GM21529 (cell line): Measurements from ENCODE around the gene SLAMF9.

Experiments used
- ATAC-seq: cut with Tn5 transposase; IDR thresholded peaks from one replicate; pipeline ENCODE4 v1.9.1; 2021; ENCODE audit not compliant: unreplicated experiment

The SLAMF9 gene

DNA sequence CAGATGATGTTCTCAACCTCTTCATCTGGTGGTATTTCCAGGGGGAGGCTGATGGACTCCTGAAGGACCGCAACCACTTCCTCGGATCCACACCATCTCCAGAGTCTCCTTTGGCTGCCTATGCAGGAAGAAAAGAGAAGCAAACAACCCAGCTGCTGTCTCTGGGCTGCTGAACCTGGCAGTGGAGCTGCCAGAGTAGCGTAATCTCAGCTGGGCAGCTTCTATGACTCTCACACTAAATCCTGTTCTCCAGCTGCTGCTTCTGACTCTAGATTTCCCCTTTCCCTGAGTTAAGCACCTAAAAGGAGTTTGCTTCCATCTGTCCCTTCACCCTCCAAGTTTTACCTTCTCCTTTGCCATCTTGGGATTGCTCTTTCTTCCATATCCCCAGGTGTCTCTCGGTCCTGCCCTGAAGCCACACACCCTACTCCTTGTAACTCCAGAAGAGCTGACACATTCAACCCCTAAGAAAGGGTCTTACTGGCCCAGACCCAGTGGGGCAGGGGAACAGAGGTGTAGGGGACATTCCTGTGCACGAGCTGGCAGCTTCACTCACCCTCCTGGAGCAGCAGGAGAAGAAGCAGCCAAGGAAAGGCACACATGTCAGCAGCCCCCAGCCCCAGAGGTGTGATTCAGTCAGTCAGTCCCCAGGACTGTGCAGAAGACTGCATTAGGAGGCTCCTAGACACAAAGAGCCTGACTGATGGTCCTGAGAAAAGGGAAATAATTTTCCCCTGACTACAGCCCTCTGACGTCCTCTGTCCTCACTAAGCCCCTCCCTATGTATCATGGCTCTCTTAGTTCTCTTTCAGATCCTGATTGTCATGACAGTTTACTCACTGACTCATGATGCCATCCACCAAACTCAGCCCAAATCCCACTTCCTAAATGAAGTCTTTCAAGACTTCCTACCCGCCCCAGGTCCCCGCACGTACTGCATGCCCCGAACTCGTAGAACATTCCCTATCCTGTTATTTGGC is at the start of gene SLAMF9:
Gene SLAMF9, minus strand, starts transcription at position 702 of the 980 bp plus-strand sequence. Its CDS starts 100 bp downstream, at position 602.
- no peak for ATAC-seq

DNA sequence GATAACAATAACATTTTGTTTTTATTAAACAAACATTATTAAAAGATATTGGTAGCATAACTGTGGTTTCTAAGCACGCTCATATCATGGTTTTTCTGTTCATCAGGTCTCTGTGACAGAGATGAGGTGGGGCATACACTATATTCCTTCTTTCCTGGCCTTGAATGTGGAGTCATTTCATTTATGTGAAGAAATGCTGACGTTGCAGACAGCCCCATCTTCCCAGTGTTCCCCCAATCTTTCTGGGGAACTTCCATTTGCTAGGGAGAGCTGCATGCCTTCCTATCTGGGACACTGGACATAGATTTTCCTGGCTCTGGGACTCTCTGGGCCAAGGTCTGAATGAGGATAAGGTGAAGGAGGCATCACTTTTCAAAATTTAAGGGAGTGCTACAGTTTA is 47.4 kb upstream of the SLAMF9 start:
- ATAC-seq, result no peak

DNA sequence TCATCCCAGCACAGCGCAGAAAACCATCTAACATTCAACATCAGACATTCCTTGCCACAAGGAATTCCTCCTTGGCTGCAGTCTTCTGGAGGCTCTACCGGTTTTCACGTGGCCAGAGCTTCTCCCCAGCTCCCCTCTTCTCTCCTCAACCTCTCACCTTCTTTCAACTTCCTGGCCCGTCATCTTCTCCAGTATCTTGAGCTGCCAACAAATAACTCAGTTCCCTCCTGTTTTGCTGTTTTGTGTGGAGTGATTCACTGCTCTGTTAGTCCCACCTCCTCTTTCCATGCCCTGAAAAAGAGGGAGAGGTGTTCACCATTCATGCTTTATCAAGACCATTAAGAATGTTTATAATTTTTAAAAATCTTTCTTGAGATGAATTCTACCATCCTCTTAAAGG is 45.2 kb upstream of the SLAMF9 start:
- ATAC-seq, result no peak

DNA sequence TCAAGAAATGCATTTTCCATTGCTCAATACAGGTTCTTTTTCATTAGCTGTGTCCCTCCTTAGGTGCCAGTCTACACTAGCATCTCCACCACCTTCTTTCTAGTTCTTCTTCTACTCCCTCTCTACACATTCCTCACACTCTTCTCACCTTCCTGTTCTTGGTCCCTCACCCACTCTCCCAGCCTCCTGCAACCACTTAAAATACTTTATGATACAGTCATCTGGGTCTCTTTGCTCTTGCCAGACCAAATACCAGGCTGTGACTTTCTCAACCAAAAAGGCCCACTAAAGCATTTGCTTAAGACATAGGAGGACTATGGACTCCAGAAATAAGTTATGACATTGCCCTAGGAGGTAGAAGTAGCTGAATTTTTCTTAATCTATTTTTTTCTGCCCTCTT is 42.6 kb upstream of the SLAMF9 start:
- no peak for ATAC-seq

DNA sequence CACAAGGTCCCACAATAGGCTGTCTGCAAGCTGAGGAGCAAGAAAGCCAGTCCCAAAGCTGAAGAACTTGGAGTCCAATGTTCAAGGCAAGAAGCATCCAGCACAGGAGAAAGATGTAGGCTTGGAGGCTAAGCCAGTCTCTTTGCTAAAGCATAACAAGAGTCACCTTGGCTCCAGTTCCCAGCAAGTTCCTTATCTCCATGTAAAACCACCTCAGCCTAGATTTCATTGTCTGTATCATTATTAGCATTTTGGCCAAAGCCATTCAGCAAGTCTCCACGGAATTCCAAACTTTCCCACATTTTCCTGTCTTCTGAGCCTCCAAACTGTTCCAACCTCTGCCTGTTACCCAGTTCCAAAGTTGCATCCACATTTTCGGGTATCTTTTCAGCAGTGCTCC is 40.9 kb upstream of the SLAMF9 start:
- no peak for ATAC-seq

DNA sequence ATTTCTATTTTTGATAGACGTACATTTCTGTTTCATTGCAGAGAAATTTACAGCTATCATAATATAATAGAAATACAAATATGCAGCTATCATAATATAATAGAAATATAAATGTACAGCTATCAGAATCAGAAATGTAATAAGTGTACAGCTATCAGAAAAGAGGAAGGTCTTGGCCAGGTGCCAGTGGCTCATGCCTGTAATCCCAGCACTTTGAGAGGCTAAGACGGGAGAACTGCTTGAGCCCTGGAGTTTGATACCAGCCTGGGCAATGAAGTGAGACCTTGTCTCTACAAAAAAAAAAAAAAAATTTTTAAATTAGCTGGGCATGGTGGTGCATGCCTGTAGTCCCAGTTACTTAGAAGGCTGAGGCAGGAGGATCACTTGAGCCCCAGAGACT is 39.9 kb upstream of the SLAMF9 start:
- ATAC-seq, result no peak

DNA sequence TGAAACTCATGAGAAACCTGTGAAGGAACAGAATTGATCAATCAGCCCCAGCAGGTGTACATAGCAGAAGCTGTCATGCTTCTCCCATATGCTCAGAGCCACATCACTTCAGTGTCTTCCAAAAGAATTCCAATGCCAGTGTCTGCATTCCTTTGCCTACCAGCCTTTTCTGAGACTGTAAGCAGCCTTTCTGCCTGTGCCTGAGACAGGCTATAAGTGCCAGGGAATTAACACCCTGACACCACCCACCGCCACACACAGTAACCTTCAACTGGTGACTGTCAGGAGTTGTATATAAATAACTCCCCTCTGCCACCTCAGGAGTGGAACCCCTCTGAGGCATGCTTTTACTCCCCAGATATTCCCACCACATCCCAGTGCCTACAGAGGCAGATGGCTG is 38.1 kb upstream of the SLAMF9 start:
- ATAC-seq, result no peak

DNA sequence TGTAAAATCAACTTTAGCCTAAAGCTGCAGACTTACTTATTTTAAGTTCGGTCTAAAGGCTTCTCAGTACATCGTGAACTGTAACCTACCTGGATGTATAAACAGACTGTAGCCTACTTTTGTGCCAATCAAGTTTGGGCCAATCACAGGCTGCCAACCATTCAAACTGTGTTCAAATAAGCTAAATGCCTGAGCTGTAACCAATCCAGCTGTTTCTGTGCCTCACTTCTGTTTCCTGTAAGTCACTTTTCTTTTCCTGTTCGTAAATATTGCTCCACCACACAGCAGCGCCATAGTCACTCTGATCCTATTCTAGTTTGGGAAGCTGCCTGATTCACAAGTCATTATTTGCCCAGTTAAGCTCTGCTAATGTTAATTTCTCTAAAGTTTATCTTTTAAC is 37.5 kb upstream of the SLAMF9 start:
- no peak for ATAC-seq

DNA sequence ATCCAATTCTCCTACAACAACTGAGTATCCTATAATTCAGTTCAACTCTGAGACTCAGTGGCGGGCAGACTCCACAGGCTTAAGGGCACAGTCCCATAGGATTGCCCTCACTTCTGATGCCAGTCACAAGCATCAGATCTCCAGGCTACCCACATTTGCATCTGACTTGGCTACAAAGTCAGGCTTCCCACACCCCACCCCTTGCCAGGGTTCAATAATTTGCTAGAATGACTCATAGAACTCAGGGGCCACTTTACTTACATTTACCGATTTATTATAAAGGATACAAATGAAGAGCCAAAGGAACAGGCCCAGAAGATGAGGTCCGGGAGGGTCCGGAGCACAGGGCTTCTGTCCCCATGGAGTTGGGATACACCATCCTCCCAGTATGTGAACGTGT is 36.0 kb upstream of the SLAMF9 start:
- ATAC-seq, result no peak

DNA sequence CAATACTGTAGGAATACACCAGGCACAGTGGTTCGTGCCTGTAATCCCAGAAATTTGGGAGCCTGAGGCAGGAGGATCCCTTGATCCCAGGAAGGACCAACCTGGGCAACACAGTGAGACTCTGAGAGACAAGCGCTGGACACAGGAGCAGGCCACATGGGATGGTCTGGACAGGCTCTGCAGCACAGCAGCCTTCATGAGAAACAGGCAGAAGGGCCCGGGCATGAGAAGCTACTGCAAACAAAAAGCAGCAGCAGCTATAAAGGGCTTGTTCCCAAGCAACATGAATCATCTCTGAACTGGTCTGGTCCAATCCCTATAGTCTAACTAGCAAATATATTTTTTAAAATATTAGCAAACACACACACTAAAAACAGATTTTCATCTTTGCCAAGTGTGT is 35.5 kb upstream of the SLAMF9 start:
- ATAC-seq, result no peak

DNA sequence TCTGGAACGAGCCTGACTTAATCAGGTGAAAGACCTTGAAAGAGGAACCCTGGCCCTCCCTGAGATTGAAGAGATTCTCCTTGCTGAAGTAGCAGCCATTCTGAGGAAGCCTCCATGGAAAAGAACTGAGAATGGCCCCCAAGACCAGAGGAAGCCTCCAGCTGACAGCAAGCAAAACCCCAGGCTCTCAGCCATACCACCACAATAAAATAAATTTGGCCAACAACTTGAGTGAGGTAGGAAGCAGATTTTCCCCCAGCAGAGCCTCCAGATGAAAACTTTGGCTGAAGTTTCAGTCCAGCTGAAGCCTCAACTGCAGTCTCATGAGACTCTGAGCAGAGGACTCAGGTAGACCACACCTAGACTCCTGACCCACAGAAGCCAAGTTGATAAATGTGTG is 34.0 kb upstream of the SLAMF9 start:
- no peak for ATAC-seq

DNA sequence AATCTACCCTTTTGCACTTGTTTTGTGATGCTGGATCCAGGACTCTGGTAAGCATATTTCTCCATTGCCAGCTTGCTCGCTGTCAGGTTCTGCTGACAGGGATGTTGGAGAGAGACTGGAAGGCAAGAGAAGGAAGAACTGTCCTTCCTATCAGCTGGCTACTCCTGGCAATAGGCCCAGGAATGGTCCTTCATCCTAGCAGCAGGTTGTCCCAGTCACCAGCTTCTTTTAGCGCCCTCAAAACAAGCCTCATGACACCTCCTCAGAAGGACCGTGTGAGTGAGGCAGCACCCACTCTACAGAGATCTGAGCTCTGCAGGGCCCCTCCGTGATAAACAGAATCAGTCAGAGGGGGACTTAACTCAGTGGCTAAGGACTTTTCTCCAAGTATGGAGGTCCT is 33.1 kb upstream of the SLAMF9 start:
- no peak for ATAC-seq

DNA sequence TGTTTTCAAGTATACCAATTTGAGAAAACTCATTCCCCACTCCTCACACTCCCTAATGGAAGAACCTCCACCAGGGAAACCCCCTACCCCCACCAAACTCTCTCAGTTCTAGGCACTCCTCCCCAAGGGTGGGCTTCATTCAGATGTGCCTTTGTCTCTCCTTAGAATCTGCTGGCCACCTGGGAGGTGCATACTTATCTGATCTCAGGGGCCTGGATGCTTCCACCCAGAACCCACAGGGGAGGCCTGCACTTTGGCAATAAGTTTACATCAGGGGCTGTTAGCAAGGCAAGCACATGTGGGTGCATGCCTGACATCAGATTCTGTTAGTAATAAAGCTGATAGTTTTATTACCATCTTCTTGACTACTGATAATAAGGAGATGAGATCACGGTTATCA is 32.5 kb upstream of the SLAMF9 start:
- ATAC-seq, result no peak

DNA sequence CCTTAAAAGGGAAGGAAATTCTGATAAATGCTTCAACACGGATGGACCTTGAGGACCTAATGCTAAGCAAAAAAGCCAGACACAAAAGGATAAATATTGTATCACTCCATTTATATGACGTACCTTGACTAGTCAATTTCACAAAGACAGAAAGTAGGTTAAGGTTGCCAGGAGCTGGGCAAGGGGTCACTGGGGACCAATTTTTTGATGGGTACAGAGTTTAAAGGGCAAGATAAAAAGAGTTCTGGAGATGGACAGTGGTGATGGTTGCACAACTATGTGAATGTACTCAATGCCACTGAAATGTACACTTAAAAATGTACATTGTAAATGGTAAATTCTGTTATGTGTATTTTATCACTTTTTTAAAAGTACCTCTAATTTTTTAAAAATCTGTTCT is 32.1 kb upstream of the SLAMF9 start:
- no peak for ATAC-seq

DNA sequence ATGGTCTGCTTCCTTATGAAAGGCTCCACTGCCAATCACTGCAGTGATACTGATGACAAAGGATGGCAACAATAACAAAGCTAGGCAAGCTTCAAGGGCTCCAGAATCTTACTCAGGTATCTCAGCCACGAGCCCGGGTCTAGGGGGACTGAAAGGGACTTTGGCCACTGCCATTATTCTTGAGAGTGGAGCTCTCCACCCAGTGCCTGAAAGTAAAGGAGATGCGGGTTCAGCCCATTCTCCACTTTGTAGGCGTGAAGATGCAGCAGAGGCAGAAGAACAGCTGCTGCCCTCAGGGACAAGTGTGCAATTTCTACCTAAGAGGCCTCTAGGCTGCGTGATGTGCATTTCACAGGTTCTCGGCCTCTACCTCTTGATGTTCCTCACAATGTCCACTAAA is 31.4 kb upstream of the SLAMF9 start:
- no peak for ATAC-seq

DNA sequence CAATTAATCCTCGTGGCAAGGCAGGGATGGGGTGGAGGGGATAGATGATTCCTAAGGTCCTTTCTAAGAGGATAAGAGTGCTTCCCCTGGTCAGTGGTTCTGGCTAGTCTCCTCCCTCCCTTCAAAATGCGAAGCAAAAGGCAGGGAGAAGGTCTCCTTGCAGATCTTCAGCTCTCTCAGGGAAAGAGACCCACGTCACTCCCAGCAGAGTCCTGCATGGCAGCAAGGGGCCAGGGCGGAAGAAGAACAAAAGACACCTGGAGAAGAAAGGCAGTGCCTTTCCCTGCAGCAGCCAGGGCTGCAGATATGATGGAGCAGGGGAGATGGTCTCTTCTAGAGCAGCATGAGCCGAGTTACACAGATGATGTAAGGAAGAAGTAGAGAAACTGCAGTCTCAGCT is 29.6 kb upstream of the SLAMF9 start:
- no peak for ATAC-seq

DNA sequence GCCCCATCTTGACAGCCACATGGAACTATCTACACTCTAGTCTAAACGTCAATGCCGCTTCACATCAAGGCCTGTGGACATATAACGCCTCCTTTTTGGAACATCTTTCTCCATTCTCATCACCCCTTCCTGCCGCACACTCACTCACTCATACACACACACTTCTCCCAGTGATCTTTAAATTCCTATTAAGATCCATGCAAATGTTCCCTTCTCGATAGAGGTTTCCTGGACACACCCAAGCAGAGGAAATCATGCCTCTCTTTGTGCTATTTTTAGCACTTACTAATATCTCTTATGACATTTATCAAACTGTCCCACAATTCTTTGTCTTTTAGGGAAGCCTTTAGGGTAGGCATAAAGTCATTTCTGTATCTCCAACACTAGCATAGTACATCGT is 28.2 kb upstream of the SLAMF9 start:
- no peak for ATAC-seq

DNA sequence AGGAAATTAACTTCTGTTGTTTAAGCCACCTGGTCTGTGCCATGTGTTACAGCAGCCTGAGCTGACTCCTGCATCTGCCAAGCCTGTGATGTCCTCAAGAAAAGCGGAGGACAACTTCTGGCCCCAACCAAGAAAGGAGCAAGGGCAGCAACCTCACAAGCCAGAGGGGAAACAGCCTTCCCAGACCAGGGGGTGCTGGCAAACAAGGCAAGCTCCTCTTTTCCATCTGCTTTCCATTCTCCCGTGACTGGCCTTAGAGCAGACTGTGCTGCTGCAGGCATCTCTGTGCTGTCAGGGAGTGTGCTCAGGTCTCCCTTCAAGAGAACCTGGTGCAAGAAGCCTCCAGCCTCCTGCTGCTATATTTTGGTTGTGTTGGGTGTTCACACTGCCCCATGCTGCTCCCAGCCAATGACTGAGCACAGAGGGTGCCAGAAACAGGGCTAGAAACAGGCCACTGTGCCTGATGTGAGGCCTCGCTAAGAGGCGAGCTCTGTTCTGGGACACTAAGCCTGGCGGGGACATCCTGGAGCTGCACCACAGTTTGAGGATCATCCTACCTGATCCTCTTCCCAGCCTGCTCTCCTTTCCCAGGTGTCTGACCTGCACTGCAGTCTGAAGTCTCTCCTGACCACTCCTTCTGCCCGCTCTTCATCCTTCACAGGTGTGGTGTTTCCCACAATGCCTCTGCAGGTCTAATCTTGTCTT is 27.5 kb upstream of the SLAMF9 start:
- no peak for ATAC-seq

DNA sequence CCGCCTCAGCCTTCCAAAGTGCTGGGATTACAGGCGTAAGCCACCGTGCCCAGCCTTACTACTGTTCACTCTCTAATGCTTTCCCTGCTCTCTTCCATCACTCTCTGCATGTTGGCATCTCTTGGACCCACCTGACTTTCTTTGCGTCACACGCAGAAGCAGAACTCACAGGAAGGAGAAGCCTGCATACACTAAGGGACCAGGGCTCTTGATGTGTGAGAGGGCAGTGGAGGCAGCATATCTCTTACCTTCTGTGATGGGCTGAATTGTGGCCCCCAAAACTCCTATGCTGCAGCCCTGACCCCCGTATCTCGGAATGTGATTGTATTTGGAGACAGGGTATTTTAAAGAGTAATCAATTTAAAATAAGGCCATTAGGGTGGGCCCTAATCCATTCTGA is 26.7 kb upstream of the SLAMF9 start:
- no peak for ATAC-seq

DNA sequence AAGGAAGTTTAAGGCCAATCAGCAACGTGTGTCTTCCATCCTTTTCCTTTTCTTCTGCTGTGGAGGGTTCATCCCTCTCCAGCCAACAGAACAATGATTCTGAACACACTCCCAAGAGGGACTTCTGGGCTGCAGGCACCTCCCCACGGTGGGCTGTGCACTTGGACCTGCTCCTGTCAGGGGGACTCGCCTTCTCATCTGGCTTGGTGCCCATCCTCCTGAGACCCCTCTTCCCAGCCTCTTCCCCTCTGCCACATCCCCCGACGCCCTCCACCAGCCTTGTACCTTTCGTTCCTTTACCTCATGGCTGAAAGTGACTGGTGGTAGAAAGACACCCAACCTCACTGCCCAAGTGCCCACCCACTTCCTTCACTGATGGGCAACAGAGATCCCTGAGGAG is 26.0 kb upstream of the SLAMF9 start:
- no peak for ATAC-seq

DNA sequence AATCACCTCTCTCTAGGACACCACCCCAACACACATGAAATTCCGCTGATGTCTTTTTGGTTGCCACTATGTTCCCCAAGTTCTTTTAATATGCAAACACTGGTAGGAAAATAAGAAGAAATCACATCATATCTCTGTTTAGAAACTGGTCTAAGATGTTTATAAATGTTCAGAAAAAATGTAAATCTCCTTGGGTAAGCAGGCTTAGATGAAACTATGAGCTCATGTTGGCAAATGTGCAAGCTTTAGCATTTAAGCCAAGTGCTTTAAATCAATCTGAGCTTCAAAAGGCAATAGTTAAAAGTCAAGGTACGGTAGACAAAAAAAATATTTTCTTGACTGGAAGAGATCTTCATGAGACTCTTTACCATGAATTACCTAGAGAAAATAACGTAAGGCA is 25.2 kb upstream of the SLAMF9 start:
- ATAC-seq, result no peak

DNA sequence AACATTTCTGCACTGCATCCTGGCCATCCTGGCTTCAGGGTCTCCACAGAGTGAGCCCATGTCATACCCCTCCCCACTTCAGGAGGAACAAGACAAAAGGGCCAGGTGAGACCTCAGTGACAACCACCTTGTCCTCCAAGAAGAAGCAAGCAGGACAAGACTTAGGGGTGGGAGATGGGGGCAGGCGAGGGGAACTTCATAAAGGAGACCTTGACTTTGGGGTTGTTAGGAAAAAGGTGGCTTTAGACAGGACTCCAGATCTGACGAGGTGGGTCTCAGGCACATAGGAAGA is 24.0 kb upstream of the SLAMF9 start:
- ATAC-seq, result no peak
